ENCODE results near the gene MEGF9. TPM values are rescaled to one million over a fixed set of nuclear protein-coding genes. Genes with fewer than 3 reads are reported as not detected.

The MEGF9 gene
- polyA plus RNA-seq, 1 donor (not counting 4 experiments of a cell fraction or from before 2014, with no cell fraction given): 11.2 TPM

DNA sequence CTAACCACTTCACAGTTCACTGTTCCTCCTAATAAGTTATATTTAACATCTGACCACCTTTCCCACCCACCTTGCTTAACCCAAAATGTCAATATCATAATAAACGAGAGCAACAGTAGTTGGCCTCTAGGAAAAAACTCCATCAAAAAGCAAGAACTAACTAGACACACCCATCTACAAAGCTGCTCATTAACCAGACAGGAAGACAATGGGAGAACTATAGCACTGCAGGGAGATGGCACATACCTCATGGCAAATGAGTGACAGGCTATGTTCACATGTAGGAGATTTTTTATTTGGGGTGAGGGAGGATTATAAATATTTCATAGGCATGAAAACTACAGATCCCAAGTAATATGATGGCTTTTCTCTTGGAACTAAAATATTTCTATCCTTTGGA lies 110.7 kb downstream of the MEGF9 start:
- DNase-seq (ENCODE audit: low read depth, low spot score) (no peak), FAIRE-seq (no peak)
- Histone ChIP-seq H3K9me3 (ENCODE audit: control insufficient read depth, low read depth, low read length) (no peaks in the 10 kb centered on the region), H4K20me1 (ENCODE audit: control insufficient read depth, extremely low read depth, insufficient read depth, low read length) (no peaks in the 10 kb centered on the region), H3K9ac (ENCODE audit: control insufficient read depth, extremely low read depth, insufficient read depth, low read length) (no peak overlapping the region), H3K9me1 (ENCODE audit: control insufficient read depth, extremely low read depth, insufficient read depth, low read length) (no peaks in the 10 kb centered on the region), H3K27me3 (ENCODE audit: control insufficient read depth, extremely low read depth, insufficient read depth, low read length) (no peaks in the 10 kb centered on the region), H2AFZ (ENCODE audit: control insufficient read depth, low read length) (no peak overlapping the region), H3K4me2 (ENCODE audit: control insufficient read depth, extremely low read depth, insufficient read depth, low read depth, low read length) (no peak overlapping the region), H3K4me1 (ENCODE audit: control insufficient read depth, extremely low read depth, insufficient read depth, low read length) (peaks cover 10% of the 10 kb centered on the region), H3K27ac (ENCODE audit: control insufficient read depth, insufficient read depth, low read length) (no peak overlapping the region), H3K36me3 (ENCODE audit: control insufficient read depth in 2 of 2, extremely low read depth in 1 of 2, insufficient read depth in 2 of 2, low read length in 2 of 2) (peaks cover 2% of the 10 kb centered on the region in 2 experiments), H3K4me3 (ENCODE audit: control insufficient read depth in 2 of 3, extremely low read depth in 1 of 3, insufficient read depth in 2 of 3, low read depth in 1 of 3, low read length in 3 of 3) (no peak overlapping the region), H3K79me2 (ENCODE audit: control insufficient read depth, insufficient read depth, low read length) (no peaks in the 10 kb centered on the region)
- dilution Hi-C loops (cut with MboI; ENCODE audit: extremely low pct_ligation_motif_present, low sequenced_read_pairs): no loop called here
- no peak for TF ChIP-seq EZH2 (IDR thresholded peaks at IDR 0.05; ENCODE audit: low read length)
- TF ChIP-seq, protein P1, sequence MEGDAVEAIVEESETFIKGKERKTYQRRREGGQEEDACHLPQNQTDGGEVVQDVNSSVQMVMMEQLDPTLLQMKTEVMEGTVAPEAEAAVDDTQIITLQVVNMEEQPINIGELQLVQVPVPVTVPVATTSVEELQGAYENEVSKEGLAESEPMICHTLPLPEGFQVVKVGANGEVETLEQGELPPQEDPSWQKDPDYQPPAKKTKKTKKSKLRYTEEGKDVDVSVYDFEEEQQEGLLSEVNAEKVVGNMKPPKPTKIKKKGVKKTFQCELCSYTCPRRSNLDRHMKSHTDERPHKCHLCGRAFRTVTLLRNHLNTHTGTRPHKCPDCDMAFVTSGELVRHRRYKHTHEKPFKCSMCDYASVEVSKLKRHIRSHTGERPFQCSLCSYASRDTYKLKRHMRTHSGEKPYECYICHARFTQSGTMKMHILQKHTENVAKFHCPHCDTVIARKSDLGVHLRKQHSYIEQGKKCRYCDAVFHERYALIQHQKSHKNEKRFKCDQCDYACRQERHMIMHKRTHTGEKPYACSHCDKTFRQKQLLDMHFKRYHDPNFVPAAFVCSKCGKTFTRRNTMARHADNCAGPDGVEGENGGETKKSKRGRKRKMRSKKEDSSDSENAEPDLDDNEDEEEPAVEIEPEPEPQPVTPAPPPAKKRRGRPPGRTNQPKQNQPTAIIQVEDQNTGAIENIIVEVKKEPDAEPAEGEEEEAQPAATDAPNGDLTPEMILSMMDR (optimal IDR thresholded peaks at IDR 0.05 in 1 of 3, IDR thresholded peaks at IDR 0.05 in 1 of 3, conservative IDR thresholded peaks at IDR 0.05 in 1 of 3; ENCODE audit: extremely low read depth in 1 of 3, insufficient read depth in 2 of 3, low read length in 3 of 3): no peak

- H3K4me1 ChIP-seq (ENCODE audit: control insufficient read depth, extremely low read depth, insufficient read depth, low read length): peaks cover 4% of the 10 kb centered on the region
- no peaks in the 10 kb centered on the region for H3K9me3 ChIP-seq (ENCODE audit: control insufficient read depth, low read depth, low read length)
- dilution Hi-C loops (cut with MboI; ENCODE audit: extremely low pct_ligation_motif_present, low sequenced_read_pairs): no loop called here
- H3K79me2 ChIP-seq (ENCODE audit: control insufficient read depth, insufficient read depth, low read length): no peaks in the 10 kb centered on the region
- no peaks in the 10 kb centered on the region for H3K27me3 ChIP-seq (ENCODE audit: control insufficient read depth, extremely low read depth, insufficient read depth, low read length)
- H3K27ac ChIP-seq (ENCODE audit: control insufficient read depth, insufficient read depth, low read length): no peak overlapping the region
- no peak overlapping the region for H3K4me2 ChIP-seq (ENCODE audit: control insufficient read depth, extremely low read depth, insufficient read depth, low read depth, low read length)
- FAIRE-seq: no peak
- H3K4me3 ChIP-seq (ENCODE audit: control insufficient read depth in 2 of 3, extremely low read depth in 1 of 3, insufficient read depth in 2 of 3, low read depth in 1 of 3, low read length in 3 of 3): no peak overlapping the region
- TF ChIP-seq EZH2 (IDR thresholded peaks at IDR 0.05; ENCODE audit: low read length): no peak
- TF ChIP-seq, protein P1 (optimal IDR thresholded peaks at IDR 0.05 in 1 of 3, IDR thresholded peaks at IDR 0.05 in 1 of 3, conservative IDR thresholded peaks at IDR 0.05 in 1 of 3; ENCODE audit: extremely low read depth in 1 of 3, insufficient read depth in 2 of 3, low read length in 3 of 3): no peak
- no peak overlapping the region for H2AFZ ChIP-seq (ENCODE audit: control insufficient read depth, low read length)
- DNase-seq (ENCODE audit: low read depth, low spot score): no peak
- no peaks in the 10 kb centered on the region for H4K20me1 ChIP-seq (ENCODE audit: control insufficient read depth, extremely low read depth, insufficient read depth, low read length)
- H3K9me1 ChIP-seq (ENCODE audit: control insufficient read depth, extremely low read depth, insufficient read depth, low read length): no peaks in the 10 kb centered on the region
- H3K9ac ChIP-seq (ENCODE audit: control insufficient read depth, extremely low read depth, insufficient read depth, low read length): no peak overlapping the region
- H3K36me3 ChIP-seq (ENCODE audit: control insufficient read depth in 2 of 2, extremely low read depth in 1 of 2, insufficient read depth in 2 of 2, low read length in 2 of 2): peaks cover 2% of the 10 kb centered on the region in 2 experiments
Measured at GRCh38 chr9:120603010-120603409, 111.3 kb downstream of the MEGF9 start.

All from keratinocyte (primary cell).